Pons (tissue), 1 donor: ENCODE data around the gene MAMDC2.
"Not testable (repeated sequence)": the region's sequence is repeated elsewhere in the genome, so short reads cannot be mapped to it uniquely, and the experiment has no call there.

Experiments
- DNase-seq: peaks from one replicate; pipeline ENCODE4 v3.0.0-alpha.2; 2016; ENCODE audit warnings: low spot score

Gene MAMDC2

DNA sequence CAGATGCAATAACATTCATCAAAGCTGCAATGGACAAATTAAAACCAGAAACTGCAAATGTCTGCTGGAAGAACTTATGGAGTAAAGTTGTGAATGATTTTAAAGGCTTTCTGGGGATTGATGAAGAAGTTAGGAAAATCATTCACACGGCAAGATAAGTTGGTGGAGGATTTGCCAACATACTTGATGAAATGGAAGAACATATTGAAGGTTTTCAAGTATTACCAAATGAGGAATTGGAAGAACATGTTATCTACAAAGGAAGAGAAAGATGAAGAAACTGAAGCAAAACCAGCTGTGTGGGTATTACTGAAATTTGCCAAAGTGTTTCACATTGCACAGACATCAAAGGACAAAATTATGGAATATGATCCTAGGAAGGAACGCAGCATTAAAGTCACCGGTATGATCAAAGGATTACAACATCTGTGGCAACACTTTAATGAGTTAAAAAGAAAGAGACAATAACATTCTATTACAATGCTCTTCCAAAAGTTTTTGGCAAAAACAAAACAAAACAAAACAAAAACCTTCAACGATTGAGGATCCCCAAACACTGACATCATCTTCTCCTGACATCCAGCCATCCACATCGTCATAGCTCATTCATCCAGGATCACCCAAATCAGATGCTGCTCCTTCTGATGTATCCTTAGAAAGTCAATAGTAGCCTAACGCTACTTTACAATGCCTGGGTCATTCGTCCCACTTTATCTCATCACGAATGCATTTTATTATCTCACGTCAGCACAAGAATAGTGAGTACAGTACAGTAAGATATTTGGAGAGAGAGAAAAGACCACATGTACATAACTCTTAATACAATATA lies 153.8 kb downstream of the MAMDC2 start:
- no peak for DNase-seq

DNA sequence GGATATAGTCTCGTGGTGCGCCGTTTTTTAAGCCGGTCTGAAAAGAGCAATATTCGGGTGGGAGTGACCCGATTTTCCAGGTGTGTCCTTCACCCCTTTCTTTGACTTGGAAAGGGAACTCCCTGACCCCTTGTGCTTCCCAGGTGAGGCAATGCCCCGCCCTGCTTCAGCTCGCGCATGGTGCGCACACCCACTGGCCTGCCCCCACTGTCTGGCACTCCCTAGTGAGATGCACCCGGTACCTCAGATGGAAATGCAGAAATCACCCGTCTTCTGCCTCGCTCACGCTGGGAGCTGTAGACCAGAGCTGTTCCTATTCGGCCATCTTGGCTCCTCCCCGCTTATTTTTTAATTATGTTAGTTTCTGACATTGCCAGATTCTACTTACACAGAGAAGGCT lies 161.1 kb downstream of the MAMDC2 start:
- DNase-seq = not testable (repeated sequence)

DNA sequence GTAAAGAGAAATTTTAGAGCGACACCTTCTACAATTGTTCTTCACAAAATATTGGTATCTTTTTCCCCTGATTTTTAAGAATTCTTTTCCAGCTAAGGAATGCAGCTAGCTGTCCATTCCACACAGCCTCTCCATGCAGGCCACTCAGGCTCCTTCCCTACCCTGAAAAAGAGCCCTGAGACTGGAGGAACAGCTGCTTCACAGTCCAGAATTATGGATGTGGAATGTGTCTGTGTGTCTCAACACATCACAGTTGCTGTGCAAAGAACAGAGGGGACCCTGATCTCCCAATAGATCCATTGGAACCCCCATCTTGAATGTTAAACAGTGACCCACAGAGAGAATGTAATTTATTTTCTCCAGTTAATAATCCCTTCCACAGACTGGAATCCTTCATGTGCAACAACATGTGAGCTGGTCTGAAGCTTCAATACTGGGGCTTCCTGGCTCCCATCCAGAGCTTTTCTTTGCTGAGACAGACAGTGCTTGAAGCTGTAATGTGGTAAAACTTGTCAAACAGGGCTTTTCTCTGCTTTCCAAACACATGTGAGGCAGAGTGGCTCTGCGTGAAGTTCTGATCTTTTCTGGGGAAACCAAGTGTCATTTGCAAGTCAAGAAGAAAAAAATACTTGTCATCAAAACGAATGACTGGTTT lies 161.8 kb downstream of the MAMDC2 start:
- no peak for DNase-seq

DNA sequence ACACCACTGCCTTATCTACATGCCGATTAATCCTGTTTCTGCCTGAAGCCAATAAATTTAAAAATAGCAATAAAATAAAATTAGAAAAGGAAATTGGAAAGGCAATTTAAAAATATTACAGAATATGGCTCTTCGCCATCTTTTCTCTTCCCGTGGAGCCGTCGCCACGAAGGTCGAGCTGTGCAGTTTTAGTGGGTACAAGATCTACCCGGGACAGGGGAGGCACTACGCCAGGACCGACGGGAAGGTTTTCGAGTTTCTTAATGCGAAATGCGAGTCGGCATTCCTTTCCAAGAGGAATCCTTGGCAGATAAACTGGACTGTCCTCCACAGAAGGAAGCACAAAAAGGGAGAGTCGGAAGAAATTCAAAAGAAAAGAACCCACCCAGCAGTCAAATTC lies 173.4 kb downstream of the MAMDC2 start:
- no peak for DNase-seq

DNA sequence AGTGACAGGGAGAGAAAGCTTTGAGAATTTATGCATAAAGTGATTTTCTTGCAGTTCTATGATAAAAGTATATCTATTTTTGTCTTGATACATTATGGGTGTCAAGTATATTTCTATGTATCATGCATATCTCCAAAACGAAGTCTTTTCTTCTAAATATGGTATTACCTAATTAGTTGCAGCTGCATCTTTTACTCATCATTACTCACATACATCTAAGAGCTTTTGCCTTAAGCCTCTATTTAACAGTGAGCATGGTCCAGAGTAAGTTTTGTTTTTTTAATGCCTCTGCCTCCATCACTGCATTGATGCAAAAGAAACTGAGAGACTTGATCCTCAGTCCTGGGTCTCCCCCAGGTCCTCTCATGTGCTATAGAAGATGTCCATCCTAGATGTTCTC lies 175.1 kb downstream of the MAMDC2 start:
- DNase-seq = no peak

DNA sequence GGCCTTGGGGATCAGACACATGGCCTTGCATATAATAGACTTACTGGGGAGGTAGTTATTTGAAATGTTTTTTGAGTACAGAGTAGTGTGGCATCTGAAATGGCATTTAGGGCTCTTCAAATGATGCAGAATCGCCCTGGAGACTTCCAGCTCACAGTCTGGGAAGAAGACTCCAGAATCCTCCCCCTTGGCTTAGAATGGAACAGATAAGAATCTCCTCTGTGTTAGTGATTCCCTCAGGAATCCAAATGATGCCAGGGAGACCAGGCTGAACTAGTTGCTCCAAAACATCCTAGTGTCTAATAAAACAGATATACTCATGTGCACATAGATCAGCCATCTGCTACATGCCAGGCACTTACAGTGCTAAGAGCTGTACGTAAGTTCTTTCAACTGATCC lies 176.6 kb downstream of the MAMDC2 start:
- DNase-seq = no peak

DNA sequence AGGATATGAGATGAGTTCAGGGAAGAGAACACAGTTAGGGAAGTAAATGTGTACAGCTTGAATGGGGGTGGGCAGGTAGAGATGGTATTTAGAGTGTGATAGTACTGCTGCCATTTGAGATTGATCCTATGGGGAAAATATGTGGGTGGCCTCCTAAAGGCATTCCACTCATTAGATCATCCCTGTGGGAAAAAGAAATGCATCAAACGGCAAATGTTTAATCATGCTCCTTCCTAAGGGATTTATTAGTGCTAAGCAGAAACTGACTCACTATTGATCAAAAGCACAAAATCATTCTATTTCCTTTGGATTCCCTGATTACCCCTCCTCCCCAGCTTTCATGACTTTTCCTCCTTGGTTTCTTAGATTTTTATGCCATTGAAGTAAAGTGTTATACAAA lies 178.7 kb downstream of the MAMDC2 start:
- no peak for DNase-seq

DNA sequence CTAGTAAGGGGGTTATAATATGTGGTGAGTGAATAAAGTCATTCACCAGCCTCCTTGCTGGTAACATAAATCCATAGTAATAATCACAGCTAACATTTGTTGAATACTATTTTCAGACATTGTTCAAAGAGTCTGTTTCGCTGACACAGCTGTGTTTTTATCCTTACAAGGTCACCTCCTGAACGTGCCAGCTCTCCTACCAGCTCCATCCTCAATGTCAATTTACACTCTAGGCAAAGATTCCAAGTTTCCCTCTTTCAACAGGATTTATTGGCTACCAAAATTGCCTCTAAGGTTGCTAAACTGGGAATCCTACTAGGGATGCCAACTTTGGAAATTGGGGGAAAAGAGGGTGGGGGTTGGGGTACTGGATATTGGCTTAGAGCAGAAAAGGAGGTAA lies 184.5 kb downstream of the MAMDC2 start:
- no peak for DNase-seq

DNA sequence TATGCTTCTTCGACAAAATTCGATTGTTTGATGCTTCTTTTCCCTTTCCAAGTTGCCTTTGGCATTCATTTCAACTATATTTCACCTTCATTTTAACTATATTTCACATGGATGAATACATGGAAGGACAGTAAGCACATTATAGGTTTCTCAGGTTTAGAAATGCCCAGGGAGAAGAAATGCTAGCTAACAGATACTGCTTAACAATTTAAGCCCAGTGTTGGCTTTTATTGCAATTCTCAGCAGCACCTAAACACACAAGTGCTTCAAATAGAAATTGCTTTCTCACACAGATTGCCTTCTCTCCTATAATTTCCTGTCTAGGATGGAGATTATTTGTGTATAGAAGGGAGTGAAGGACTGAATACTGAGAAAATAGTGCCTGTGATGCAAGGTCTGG lies 185.0 kb downstream of the MAMDC2 start:
- DNase-seq = no peak

DNA sequence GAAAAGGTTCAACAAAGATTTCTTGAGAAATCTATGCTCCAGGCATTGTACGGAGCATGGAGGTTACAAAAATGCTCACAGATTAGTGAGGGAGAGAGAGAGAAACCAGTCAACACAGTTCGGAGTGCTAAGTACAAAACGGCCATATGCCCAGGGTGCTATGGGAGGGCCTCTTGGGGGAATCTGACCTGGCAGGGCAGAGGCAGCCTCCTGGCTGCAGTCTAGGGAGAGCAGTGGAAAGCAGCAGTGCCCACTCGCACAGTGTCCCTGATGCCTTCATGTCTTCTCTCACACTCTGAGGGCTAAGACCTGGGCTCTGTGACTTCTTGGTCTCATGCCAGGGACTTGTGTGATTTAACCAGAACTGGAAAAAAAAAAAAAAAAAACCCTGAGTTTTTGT lies 185.4 kb downstream of the MAMDC2 start:
- DNase-seq = no peak

DNA sequence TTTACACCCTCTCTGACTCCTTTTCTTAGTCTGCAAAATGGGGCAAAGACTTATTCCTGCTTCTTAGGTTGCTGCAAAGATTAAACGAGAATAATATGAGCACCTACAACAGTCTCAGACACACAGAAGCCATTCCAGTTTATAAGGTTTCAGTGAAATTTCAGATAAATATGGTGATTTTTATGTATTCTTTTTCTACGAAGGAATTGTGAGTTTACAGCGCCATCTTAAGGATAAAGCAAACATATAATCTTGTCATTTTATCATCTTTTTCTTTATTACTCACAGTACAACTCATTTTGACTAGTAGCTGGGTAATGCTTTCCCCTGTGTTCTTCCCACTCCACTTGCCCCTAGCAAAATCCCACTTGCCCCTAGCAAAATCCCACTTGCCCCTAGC lies 185.9 kb downstream of the MAMDC2 start:
- peak; percentile 29 for DNase-seq

DNA sequence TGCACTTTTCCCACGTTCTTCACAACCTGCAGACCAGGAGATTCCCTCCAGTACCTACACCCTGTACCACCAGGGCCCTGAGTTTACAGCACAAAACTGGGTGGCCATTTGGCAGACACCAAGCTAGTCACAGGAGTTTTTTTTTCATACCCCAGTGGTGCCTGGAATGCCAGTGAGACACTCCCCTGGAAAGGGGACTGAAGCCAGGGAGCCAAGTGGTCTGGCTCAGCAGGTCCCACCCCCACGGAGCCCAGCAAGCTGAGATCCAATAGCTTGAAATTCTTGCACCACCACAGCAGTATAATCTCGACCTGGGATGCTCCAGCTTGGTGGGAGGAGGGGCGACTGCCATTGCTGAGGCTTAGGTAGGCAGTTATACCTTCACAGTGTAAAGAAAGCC lies 188.8 kb downstream of the MAMDC2 start:
- no peak for DNase-seq

DNA sequence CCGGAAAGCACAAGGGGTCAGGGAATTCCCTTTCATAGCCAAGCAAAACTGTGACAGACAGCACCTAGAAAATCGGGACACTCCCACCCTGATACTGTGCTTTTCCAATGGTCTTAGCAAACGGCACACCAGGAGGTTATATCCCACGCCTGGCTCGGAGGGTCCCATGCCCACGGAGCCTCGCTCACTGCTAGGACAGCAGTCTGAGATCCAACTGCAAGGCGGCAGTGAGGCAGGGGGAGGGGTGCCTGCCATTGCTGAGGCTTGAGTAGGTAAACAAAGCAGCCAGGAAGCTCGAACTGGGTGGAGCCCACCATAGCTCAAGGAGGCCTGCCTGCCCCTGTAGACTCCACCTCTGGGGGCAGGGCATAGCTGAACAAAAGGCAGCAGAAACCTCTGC lies 190.6 kb downstream of the MAMDC2 start:
- not testable (repeated sequence) for DNase-seq

DNA sequence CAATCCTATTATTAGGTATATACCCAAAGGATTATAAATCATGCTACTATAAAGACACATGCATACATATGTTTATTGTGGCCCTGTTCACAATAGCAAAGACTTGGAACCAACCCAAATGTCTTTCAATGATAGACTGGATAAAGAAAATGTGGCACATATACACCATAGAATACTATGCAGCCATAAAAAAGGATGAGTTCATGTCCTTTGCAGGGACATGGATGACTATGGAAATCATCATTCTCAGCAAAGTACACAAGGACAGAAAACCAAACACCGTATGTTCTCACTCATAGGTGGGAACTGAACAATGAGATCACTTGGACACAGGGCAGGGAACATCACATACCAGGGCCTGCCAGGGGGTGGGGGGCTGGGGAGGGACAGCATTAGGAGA lies 202.3 kb downstream of the MAMDC2 start:
- not testable (repeated sequence) for DNase-seq

DNA sequence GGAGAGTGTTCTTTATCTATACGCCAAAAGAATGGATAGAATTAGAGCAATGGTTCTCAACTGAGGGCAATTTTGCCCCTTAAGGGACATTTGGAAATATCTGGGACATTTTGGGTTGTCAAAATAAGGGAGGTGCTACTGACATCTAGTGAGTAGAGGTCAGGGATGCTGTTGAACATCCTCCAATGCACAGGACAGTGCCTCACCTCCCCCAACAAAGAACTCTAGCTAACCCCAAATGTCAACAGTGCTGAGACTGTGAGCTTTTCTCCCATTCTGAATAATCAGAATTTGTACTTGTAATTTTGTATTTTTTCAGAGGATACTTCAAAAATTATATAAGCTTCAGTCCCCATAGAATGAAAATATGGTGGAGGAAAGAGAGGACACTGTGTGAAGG lies 206.6 kb downstream of the MAMDC2 start:
- DNase-seq = no peak

DNA sequence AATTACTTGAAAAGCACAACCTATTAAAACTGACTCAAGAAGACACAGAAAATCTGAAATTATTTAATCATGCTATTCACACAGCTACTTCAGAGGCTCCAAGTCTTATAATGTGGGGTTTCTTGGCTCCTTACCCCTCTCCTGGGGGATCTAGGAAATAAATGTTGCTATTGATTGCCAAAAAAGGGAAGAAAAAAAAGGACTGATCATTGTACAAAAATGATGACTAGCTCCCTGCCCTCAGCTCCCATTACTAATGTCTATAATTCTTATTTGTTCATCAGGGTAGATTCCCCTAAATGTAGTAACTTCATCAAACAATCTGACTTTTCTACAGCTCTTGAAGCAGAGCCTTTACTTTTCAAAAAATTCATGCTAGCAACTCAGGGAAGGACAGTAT lies 211.8 kb downstream of the MAMDC2 start:
- no peak for DNase-seq

DNA sequence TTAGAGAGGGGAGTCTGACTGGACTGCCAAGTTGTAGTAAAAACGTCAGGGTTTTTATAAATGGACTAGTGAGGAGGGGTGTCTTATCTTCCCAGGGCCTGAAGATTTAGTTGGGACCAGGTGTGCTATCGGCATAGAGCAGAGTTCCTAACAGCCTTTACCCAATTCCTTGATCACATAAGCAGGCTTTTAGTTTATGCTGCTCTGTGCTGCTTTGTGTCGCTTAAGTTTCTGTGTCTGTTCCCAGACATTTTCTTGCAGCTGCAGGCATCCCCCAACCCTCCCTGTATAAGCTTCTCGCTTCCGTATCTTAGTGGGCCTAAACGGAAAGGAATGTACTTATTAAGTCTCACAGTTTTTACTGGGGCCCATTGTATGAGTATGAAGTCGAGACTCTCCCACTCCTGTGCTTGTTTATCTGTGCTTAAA lies 212.5 kb downstream of the MAMDC2 start:
- no peak for DNase-seq

DNA sequence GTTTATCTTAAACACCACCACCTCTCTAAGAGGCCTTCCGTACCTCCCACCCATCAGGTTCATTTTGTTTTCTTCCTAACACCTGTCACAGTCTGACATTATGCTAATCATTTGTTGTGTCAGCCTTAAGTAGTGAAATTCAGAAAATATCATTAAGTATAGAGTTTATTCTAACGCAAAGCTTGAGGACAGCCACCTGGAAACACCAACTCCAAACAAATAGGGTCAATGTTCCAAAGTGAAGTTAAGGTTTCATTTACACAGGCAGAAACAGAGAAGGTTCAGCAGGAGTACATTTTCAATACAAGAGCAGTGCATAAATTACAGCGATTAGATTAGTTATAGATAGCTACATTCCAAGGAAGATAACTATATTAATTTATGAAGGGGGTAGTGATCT lies 213.9 kb downstream of the MAMDC2 start:
- DNase-seq = no peak

DNA sequence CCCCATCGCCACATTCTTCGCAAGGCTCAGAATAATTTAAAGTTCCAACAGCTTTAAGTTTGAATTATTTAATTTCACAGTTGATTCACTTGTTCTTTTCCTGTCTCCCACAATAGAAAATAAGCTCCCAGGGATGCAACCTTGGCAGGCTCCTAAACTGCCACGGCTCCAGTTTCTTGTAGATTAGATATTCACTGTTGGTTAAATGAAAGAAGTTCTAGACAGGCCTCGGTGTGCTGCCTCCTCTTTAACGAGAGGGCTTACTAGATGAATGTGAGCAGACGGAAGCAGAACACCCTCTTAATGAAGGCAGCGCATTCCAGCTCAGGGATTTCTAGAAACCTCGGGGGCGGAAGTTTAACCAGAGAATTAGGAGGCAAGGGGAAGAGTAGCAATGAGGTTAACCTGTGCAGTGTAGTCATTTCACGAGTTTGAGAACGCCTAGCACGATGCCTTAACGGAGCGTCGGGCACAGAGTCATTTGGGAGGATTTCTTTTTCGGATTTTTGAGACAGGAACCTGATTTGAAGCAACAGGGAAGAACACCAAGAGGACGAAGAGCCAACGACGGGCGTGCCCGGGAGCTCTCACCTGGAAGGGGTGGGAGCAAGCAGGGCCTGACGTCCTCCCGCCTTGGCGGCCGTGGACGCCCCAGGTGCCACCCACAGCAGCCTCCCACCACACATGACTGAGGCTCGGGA lies 214.5 kb downstream of the MAMDC2 start:
- DNase-seq = peak; percentile 65

DNA sequence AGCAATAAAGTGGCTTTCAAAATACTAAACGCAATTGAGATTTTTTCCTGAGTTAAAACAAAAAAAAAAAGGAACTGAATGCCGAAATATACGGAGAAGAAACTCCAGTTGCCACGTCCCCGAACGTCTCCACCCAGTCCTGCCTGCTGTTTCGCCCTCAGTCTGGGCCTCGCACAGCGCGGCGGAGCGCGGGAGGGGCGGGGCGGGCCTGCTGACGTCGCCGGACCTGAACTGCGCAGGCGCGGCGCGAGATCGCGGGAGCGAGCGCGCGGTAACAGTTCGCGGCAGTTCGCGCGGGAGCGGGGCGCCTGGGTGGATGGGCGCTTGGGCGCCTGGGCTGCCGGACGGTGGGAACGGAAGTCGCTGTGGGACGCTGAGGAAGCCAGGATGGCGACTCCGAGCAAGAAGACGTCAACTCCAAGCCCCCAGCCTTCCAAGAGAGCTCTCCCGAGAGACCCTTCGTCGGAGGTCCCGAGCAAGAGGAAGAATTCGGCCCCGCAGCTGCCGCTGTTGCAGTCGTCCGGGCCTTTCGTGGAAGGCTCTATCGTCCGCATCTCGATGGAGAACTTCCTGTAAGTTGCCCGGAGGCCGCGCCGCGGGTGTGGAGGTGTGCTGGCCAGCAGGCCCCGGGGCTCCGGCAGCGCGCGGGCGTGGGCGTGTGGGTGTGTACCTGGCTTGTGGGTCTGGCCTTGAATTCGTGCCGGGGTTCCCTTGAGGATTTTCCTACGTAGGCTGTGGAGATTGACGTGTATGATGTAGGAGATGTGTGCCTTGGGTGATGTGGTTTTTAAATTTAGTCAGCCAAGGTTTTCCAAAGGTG lies 215.3 kb downstream of the MAMDC2 start, which contains the start of gene SMC5:
SMC5 (plus strand) TSS at position 287 of the 820 bp plus-strand sequence; CDS start at position 388, 101 bp downstream.
- peak; percentile 90 for DNase-seq

DNA sequence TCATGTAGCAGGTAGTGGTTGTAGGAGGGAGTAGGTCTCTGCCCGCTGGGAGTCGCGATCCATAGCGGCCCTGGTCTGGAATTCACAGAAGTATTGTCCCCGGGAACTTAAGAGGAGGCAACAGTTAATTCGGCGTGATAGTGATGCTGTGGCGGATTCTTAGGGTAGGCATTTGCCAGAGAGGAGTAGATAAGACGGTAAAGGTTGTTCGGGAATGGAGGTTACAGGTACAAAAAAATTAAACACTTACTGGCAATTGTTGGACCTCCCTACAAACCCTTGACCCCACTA lies 215.8 kb downstream of the MAMDC2 start:
- DNase-seq = no peak

DNA sequence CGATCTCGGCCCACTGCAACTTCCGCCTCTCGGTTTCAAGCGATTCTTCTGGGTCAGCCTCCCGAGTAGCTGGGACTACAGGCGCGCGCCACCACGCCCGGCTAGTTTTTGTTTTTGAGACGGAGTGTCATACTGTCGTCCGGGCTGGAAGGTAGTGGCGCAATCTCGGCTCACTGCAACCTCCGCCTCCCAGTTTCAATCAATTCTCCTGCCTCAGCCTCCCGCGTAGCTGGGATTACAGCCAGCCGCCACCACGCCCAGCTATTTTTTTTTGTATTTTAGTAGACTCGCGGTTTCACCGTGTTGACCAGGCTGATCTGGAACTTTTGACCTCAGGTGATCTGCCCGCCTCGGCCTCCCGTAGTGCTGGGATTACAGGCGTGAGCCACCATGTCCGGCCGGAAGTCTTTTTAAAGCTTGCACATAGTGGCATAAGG lies 216.4 kb downstream of the MAMDC2 start:
- no peak for DNase-seq
